GM12878 (cell line): ENCODE results near the gene LMOD1. TPM values are rescaled to one million over a fixed set of nuclear protein-coding genes. Genes with fewer than 3 reads are reported as not detected.

Source experiments
- ATAC-seq: fragments of 200-7000 bp; cut with Tn5 transposase; 3 replicates; pipeline ENCODE4 v1.9.1; 2020; ENCODE audit warnings: mild to moderate bottlenecking, moderate library complexity
- BruUV-seq: library from RNA; stranded (reverse); fragments of 400-500 nt; replicated peaks from 2 replicates; lab custom pipeline; 2021; lab: Mats Ljungman, UMichigan
- CTCF ChIA-PET: fragments of 300-600 bp; sonication (Branson Sonifier 250); formaldehyde crosslinking; extraction: SDS; loops from one replicate; lab custom pipeline; 2021; ENCODE audit warnings: inconsistent platforms; lab: Yijun Ruan, JAX
- POLR2A ChIA-PET: fragments of 350-600 bp; formaldehyde crosslinking; extraction: SDS; loops from one replicate; lab custom pipeline; 2021; ENCODE audit warnings: inconsistent platforms; lab: Charles Lee
- RAD21 ChIA-PET: fragments of 300-600 bp; sonication (Branson Sonifier 250); formaldehyde crosslinking; loops from one replicate; lab custom pipeline; 2023; ENCODE audit warnings: antibody characterized with exemption; ENCODE audit not compliant: unreplicated experiment; lab: Charles Lee
- SMC1A ChIA-PET: fragments of 300-600 bp; sonication (Branson Sonifier 250); formaldehyde crosslinking; loops from one replicate; lab custom pipeline; 2023; ENCODE audit not compliant: unreplicated experiment, uncharacterized antibody; lab: Charles Lee
- DNase-seq: peaks from one replicate; pipeline ENCODE4 v3.0.0-alpha.2; 2011; ENCODE audit warnings: low read depth, low spot score
- FAIRE-seq: peaks from 3 replicates; lab custom pipeline; 2011; peaks lifted over from hg19 to GRCh38; lab: Jason Lieb, UNC
- H2AFZ ChIP-seq: 2 replicates; pipeline ENCODE4 v1.6.0; 2011; ENCODE audit warnings: low read depth, low read length, control low read depth; ENCODE audit not compliant: control insufficient read depth
- H3K27ac ChIP-seq: 2 replicates; pipeline ENCODE4 v1.5.1; 2011; ENCODE audit warnings: control low read depth; ENCODE audit not compliant: control insufficient read depth, insufficient read depth
- H3K27me3 ChIP-seq, 2 experiments: replicated peaks in 1 of 2; 2 replicates each; pipeline versions ENCODE4 v1.6.0 to v1.6.1; 2011; ENCODE audit warnings: low read length in 1 of 2; ENCODE audit not compliant: control insufficient read depth in 2 of 2, insufficient read depth in 2 of 2
- H3K36me3 ChIP-seq, 2 experiments: 2 replicates each; pipeline ENCODE4 v1.5.1; 2011; ENCODE audit warnings: low read length in 1 of 2; ENCODE audit not compliant: control insufficient read depth in 2 of 2, insufficient read depth in 2 of 2
- H3K4me1 ChIP-seq: 2 replicates; pipeline ENCODE4 v1.6.1; 2011; ENCODE audit warnings: mild to moderate bottlenecking, low read length, moderate library complexity, mixed read lengths; ENCODE audit not compliant: control insufficient read depth, insufficient read depth
- H3K4me2 ChIP-seq: 2 replicates; pipeline ENCODE4 v1.6.0; 2011; ENCODE audit warnings: control low read depth; ENCODE audit not compliant: control insufficient read depth, insufficient read depth
- H3K4me3 ChIP-seq: fragments of 200-600 bp; sonication (generic); 2 replicates; pipeline ENCODE4 v1.5.1; 2016
- H3K79me2 ChIP-seq: 2 replicates; pipeline ENCODE4 v1.6.0; 2011; ENCODE audit warnings: low read length; ENCODE audit not compliant: control insufficient read depth, insufficient read depth
- H3K9ac ChIP-seq: 2 replicates; pipeline ENCODE4 v1.8.0; 2011; ENCODE audit warnings: low read length, control low read depth, mixed read lengths; ENCODE audit not compliant: control insufficient read depth, insufficient read depth
- H3K9me3 ChIP-seq: replicated peaks from 3 replicates; pipeline ENCODE4 v1.5.1; 2011; ENCODE audit warnings: mild to moderate bottlenecking, low read length; ENCODE audit not compliant: control insufficient read depth, insufficient read depth
- H4K20me1 ChIP-seq: 2 replicates; pipeline ENCODE4 v1.6.0; 2011; ENCODE audit not compliant: control insufficient read depth, insufficient read depth
- ASH2L ChIP-seq: fragments of 300-600, 200-600 bp; sonication (generic); IDR thresholded peaks from 2 replicates; pipeline ENCODE4 v1.6.1; 2017; ENCODE audit warnings: low read depth, mild to moderate bottlenecking, borderline replicate concordance
- BCL11A ChIP-seq: IDR thresholded peaks from 2 replicates; pipeline ENCODE4 v1.6.1; 2011; ENCODE audit warnings: low read depth, low read length
- GABPA ChIP-seq: IDR thresholded peaks from 2 replicates; pipeline ENCODE4 v1.6.1; 2014; ENCODE audit warnings: antibody characterized with exemption, low read depth, mild to moderate bottlenecking, inconsistent platforms
- GATAD2B ChIP-seq: fragments of 450-650 bp; conservative IDR thresholded peaks from 2 replicates; pipeline ENCODE4 v1.6.1; 2017; ENCODE audit warnings: low read depth, mild to moderate bottlenecking, moderate library complexity
- KDM1A ChIP-seq: fragments of 200-600 bp; sonication (generic); IDR thresholded peaks from 2 replicates; pipeline ENCODE4 v1.6.1; 2016; ENCODE audit warnings: borderline replicate concordance
- LARP7 ChIP-seq: fragments of 450-650 bp; IDR thresholded peaks from 2 replicates; pipeline ENCODE4 v1.6.1; 2017; ENCODE audit warnings: mild to moderate bottlenecking
- NR2C2 ChIP-seq: IDR thresholded peaks from 2 replicates; pipeline ENCODE4 v1.6.1; 2011; ENCODE audit warnings: borderline replicate concordance, low read depth; ENCODE audit not compliant: control insufficient read depth, insufficient read length
- POU2F2 ChIP-seq: IDR thresholded peaks from 3 replicates; pipeline ENCODE4 v1.6.1; 2011; ENCODE audit warnings: low read depth, mild to moderate bottlenecking, low read length, borderline replicate concordance
- RB1 ChIP-seq: fragments of 450-650 bp; formaldehyde crosslinking; IDR thresholded peaks from 2 replicates; pipeline ENCODE4 v1.6.1; 2017; ENCODE audit warnings: mild to moderate bottlenecking, borderline replicate concordance
- RBBP5 ChIP-seq: fragments of 200-600 bp; sonication (generic); conservative IDR thresholded peaks from 2 replicates; pipeline ENCODE4 v1.6.1; 2016
- SPI1 ChIP-seq: IDR thresholded peaks from 2 replicates; pipeline ENCODE4 v1.6.1; 2011; ENCODE audit warnings: low read depth, mild to moderate bottlenecking, low read length, moderate library complexity, borderline replicate concordance; ENCODE audit not compliant: insufficient read depth
- TBL1XR1 ChIP-seq: IDR thresholded peaks from 2 replicates; pipeline ENCODE4 v1.6.1; 2012; ENCODE audit warnings: low read depth, low read length, improper control_type of control experiment
- WGBS: methylation state at CpG from one replicate; pipeline ENCODE4 v1.1.6; 2016; ENCODE audit warnings: low lambda C conversion rate; ENCODE audit not compliant: insufficient replicate concordance, insufficient coverage; ENCODE audit errors: missing lambda C conversion rate; 5-methylcytosine and 5-hydroxymethylcytosine counted together
- in situ Hi-C: fragments of 300-500 bp; cut with MboI; formaldehyde crosslinking; loops from 9 replicates; pipeline ENCODE4 v1.14.3; 2018; ENCODE audit warnings: mixed read lengths
- intact Hi-C: fragments of 100-400 bp; cut with micrococcal nuclease; formaldehyde crosslinking; loops from one replicate; pipeline ENCODE4 v1.14.2; 2022; ENCODE audit not compliant: unreplicated experiment
- polyA plus RNA-seq, 11 experiments: library from polyadenylated mRNA; depleted of rRNA in 4 of 11; unstranded in 6 of 11; stranded (reverse) in 5 of 11; fragments of >200 nt; fragmentation: Nextera tagmentation in 4 of 11; fragmentation: Illumina TruSeq in 1 of 11; extraction: Ambion mirVana in 4 of 11; extraction: Trizol in 1 of 11; gene quantifications; 1 replicate in 1 of 11; 2 replicates in 10 of 11; pipeline versions ENCODE4 v1.2.1 to v1.2.3, GENCODE V29; 2011 to 2016; ENCODE audit warnings: inconsistent platforms in 2 of 11, missing spikeins in 2 of 11, low read depth in 1 of 11
- total RNA-seq, 4 experiments: library from RNA; depleted of rRNA in 3 of 4; stranded (reverse); fragments of >200 nt in 3 of 4; fragmentation: Illumina TruSeq in 1 of 4; extraction: Trizol in 1 of 4; gene quantifications; 2 replicates each; pipeline versions ENCODE4 v1.2.1 to v1.2.3, GENCODE V29; 2013 to 2021
- TF ChIP-seq, protein P1 (sequence below): IDR thresholded peaks from 2 replicates; pipeline ENCODE4 v1.6.1; 2012; ENCODE audit warnings: low read depth, low read length, improper control_type of control experiment
- TF ChIP-seq, protein P2 (sequence below): fragments of 450-650 bp; IDR thresholded peaks from 2 replicates; pipeline ENCODE4 v1.6.1; 2017; ENCODE audit warnings: antibody characterized with exemption, mild to moderate bottlenecking, moderate library complexity
- TF ChIP-seq, protein P3 (sequence below): fragments of 450-650 bp; IDR thresholded peaks from 2 replicates; pipeline ENCODE4 v1.6.1; 2018; ENCODE audit warnings: mild to moderate bottlenecking, low read depth, moderate library complexity; ENCODE audit not compliant: partially characterized antibody

LMOD1 gene
- total and polyA plus RNA-seq, 10 of the 15 experiments (the other 5 are each of a cell fraction or from before 2014, with no cell fraction given) = 0.15 TPM; not detected in 9

GRCh38 chr1:201982623-201983379, 36.5 kb upstream of the LMOD1 start, which contains the start of gene RNPEP:
Gene RNPEP, plus strand, starts transcription at chr1:201982648. Its CDS starts 19 bp downstream, at chr1:201982667.
- H3K27ac ChIP-seq = peak within 1 kb of the TSS; percentile 78
- peaks cover 3% of the 10 kb centered on the region for H3K4me1 ChIP-seq
- in situ Hi-C loops (no loop called here), intact Hi-C loops (loop anchor here (2.0 kb wide), 1 partner anchor 28 kb away; the partner anchor contains the start of gene TIMM17A)
- peak within 1 kb of the TSS; percentile 79 for H3K4me2 ChIP-seq
- RAD21 ChIA-PET = interaction anchor here (0.9 to 1.4 kb wide), 2 partner anchors 28 to 87 kb away, joined by 4 to 5 read pairs; partner anchors contain the start of gene ELF3
- no peaks in the 10 kb centered on the region for H3K9me3 ChIP-seq
- peak within 1 kb of the TSS; percentile 80 for H3K9ac ChIP-seq
- FAIRE-seq (peak; percentile 56), ATAC-seq (peak; percentile 88), DNase-seq (no peak)
- H3K27me3 ChIP-seq = 0 out of 4 replicates have a peak, but pooled peaks cover 0 to 2% of the 10 kb centered on the region in 2 experiments
- CTCF ChIA-PET = interaction anchor here (0.5 to 3.3 kb wide), 9 partner anchors 10 to 359 kb away, joined by 3 to 18 read pairs (median 4); partner anchors contain the start of genes ELF3 and UBE2T
- H3K36me3 ChIP-seq = no peaks in the 10 kb centered on the region
- H4K20me1 ChIP-seq = no peaks in the 10 kb centered on the region
- H2AFZ ChIP-seq = peak within 1 kb of the TSS; percentile 88
- peaks cover 22% of the 10 kb centered on the region for H3K79me2 ChIP-seq
- BruUV-seq = no TSS peak
- WGBS = under 1% methylated on average over 54 of the region's 80 CpGs
- SMC1A ChIA-PET = interaction anchor here (1.0 kb wide), 1 partner anchor 16 kb away, joined by 3 read pairs; no protein-coding TSS in a partner anchor
- peak within 1 kb of the TSS; percentile 82 for H3K4me3 ChIP-seq
- POLR2A ChIA-PET = no interaction called here
- TF ChIP-seq, protein P1, sequence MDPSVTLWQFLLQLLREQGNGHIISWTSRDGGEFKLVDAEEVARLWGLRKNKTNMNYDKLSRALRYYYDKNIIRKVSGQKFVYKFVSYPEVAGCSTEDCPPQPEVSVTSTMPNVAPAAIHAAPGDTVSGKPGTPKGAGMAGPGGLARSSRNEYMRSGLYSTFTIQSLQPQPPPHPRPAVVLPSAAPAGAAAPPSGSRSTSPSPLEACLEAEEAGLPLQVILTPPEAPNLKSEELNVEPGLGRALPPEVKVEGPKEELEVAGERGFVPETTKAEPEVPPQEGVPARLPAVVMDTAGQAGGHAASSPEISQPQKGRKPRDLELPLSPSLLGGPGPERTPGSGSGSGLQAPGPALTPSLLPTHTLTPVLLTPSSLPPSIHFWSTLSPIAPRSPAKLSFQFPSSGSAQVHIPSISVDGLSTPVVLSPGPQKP = no peak
- TF ChIP-seq POU2F2 = no peak
- peak; percentile 48; the same call in 1 of the 2 replicates for TF ChIP-seq GABPA
- no peak for TF ChIP-seq BCL11A
- TF ChIP-seq ASH2L = peak; percentile 32; the same call in 1 of the 2 replicates
- TF ChIP-seq KDM1A = no peak
- TF ChIP-seq TBL1XR1 = no peak
- TF ChIP-seq RBBP5 = no peak
- TF ChIP-seq, protein P2, sequence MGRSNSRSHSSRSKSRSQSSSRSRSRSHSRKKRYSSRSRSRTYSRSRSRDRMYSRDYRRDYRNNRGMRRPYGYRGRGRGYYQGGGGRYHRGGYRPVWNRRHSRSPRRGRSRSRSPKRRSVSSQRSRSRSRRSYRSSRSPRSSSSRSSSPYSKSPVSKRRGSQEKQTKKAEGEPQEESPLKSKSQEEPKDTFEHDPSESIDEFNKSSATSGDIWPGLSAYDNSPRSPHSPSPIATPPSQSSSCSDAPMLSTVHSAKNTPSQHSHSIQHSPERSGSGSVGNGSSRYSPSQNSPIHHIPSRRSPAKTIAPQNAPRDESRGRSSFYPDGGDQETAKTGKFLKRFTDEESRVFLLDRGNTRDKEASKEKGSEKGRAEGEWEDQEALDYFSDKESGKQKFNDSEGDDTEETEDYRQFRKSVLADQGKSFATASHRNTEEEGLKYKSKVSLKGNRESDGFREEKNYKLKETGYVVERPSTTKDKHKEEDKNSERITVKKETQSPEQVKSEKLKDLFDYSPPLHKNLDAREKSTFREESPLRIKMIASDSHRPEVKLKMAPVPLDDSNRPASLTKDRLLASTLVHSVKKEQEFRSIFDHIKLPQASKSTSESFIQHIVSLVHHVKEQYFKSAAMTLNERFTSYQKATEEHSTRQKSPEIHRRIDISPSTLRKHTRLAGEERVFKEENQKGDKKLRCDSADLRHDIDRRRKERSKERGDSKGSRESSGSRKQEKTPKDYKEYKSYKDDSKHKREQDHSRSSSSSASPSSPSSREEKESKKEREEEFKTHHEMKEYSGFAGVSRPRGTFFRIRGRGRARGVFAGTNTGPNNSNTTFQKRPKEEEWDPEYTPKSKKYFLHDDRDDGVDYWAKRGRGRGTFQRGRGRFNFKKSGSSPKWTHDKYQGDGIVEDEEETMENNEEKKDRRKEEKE = no peak
- TF ChIP-seq RB1 = no peak
- TF ChIP-seq NR2C2 = no peak
- TF ChIP-seq, protein P3, sequence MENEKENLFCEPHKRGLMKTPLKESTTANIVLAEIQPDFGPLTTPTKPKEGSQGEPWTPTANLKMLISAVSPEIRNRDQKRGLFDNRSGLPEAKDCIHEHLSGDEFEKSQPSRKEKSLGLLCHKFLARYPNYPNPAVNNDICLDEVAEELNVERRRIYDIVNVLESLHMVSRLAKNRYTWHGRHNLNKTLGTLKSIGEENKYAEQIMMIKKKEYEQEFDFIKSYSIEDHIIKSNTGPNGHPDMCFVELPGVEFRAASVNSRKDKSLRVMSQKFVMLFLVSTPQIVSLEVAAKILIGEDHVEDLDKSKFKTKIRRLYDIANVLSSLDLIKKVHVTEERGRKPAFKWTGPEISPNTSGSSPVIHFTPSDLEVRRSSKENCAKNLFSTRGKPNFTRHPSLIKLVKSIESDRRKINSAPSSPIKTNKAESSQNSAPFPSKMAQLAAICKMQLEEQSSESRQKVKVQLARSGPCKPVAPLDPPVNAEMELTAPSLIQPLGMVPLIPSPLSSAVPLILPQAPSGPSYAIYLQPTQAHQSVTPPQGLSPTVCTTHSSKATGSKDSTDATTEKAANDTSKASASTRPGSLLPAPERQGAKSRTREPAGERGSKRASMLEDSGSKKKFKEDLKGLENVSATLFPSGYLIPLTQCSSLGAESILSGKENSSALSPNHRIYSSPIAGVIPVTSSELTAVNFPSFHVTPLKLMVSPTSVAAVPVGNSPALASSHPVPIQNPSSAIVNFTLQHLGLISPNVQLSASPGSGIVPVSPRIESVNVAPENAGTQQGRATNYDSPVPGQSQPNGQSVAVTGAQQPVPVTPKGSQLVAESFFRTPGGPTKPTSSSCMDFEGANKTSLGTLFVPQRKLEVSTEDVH = no peak
- peak; percentile 84; the same call in 1 of the 2 replicates for TF ChIP-seq LARP7
- TF ChIP-seq GATAD2B = peak; percentile 92
- peak; percentile 25; the same call in 1 of the 2 replicates for TF ChIP-seq SPI1
